GM12874 (cell line): ENCODE data around the gene NUDT14.

ENCODE experiments used
- CTCF ChIP-seq: IDR thresholded peaks from 2 replicates; pipeline ENCODE4 v1.5.1; 2011; ENCODE audit warnings: low read depth, mild to moderate bottlenecking, control low read depth, low read length, moderate library complexity; ENCODE audit not compliant: insufficient read depth

The NUDT14 gene

GRCh38 chr14:105211086-105211757 lies 30.1 kb upstream of the NUDT14 start:
- TF ChIP-seq CTCF = no peak

DNA sequence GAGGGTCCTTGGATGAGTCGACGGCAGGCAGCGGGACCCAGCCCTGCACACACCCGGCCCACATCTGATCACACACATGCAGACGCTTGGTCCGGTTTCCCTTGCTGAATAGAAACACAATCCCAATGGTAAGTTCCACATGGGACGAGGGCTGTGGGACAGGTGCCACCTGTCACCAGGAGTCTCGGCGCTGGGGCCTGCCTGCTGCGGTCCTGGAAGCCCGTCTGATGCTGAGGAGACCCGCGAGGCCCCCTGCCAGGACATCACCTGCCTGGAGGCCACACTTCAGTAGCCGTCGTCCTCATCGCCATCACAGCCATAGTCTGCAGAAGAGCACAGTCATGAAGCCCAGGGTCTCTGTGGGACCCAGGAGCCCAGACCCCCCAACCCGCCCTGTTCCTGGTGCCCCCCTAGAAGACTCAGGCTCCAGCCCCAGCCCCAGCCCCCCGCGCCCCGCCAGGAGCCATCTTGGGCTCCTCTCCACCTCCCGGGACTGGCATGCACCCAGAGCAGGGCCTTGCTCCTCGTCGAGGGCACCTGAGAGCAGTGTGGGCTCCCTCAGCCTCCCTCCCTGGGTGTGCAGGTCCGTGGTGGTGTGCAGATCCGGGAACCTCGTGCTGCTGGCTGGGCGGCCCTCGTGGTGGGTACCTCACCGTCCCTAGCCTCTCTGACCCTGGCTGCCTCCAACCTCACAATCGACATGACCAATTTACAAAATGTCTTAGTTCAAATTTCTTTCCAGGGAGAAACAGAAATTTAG lies 29.3 kb upstream of the NUDT14 start:
- no peak for TF ChIP-seq CTCF

DNA sequence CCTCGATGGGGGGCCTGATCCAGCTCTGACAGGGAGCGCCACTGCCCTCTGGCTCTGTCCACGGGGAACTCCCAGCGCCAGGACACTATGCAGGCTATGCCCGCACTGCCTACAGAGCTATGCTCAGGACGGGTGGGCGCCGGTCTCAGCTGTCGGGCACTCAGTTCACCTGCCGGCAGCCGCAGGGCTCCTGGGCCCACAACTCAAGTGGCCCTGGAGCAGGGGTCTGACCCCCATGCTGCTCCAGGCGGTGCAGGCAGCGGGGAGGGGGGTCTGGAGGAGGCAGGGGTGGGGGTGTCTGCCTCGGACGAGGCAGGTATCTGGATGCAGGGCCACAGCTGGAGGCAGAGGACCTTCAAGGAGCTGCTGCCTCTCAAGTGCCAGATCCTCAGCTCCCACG lies 28.5 kb upstream of the NUDT14 start:
- no peak for TF ChIP-seq CTCF

DNA sequence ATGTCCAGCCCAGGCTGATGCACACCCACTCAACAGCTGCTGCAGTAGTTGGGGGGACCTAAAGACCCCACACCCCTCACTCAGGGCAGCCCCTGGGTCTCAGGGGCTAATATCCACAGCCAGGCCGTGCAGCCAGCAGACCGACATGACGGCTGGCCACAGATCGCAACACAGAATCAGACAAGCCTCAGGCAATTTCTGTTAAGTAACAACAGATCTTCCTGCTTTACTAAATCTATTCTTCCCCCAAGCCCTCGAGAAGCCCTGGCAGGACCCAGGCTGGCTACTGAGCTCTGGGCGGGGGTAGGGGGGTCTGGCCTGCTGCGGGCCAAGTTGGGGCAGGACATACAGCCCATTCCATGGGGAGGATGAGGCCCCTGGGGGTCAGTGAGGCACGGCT lies 28.0 kb upstream of the NUDT14 start:
- TF ChIP-seq CTCF = no peak

DNA sequence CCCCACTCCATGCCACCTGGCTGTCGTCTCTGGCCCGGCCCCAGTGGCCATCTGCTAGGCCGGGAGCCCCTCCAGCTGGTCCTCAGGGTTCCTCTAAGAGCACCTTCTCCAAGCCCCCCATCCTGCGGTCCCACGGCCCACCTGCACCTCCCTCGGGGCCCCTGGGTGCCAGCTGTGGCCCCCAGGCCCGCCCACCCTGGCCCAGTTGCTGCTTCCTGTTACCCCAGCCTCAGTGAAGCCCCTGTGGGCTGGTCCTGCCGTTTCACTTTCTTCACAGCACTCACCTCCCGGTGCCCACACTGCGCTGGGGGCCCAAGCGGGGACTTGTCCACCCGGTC lies 27.6 kb upstream of the NUDT14 start:
- TF ChIP-seq CTCF = no peak

DNA sequence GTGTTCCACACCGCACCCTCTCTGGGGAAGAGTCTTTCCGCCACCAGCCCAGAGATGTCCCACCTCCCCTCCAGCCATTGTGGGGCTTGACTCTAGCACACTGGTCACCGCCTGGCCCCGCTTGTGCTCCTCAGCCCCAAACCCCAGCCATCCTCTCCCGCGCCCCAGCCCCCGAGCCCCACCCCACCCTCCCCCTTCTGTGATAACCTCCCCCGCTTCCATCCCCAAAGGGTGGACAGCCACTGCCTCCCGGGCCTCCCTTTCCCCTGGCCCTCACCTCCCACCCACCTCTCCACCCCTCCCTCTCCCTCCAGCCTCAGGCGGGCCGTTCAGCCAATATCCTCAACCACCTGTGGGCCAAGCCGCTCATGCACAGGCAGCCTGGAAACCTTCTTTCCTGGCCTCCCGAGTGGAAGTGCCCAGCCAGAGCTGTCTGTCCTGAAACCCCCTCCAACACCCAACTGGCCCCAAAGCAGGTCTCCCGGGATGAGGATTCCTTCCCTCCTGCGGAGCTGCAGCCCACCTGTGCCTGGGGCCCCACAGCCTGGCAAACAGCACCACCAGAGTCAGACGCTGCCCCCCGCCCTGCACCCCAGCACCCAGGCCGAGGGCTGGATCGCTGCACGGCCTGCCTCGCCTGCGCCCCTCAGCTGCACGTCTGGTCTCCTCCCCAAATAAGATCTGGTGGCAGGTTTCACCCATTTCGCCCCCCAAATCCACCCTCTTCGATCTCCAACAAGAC lies 27.1 kb upstream of the NUDT14 start:
- TF ChIP-seq CTCF = no peak

DNA sequence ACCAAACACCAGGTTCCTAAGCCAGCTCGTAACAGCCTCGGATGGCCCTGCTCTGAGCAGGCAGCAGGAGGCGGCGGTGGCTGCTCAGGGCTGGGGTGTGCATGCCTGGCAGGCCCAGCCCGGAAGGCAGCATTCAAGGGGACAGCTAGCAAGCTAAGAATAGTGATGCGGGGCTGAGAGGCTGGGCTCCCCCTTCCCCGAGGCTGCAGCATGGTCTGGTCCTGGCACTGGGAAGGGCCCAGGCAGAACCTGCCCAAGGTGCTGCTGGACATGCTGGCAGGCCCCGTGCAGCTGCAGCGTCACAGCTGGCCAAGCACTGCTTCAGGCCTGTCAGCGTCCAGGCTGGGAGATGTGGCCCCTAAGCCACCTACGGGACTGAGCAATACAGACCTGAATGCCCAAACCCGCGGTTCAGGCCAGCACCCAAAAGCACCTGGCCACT lies 26.4 kb upstream of the NUDT14 start:
- TF ChIP-seq CTCF = no peak
